Endothelial cell (in vitro differentiated cells): ENCODE results near the gene CT55. TPM values are rescaled to one million over a fixed set of nuclear protein-coding genes. Genes with fewer than 3 reads are reported as not detected.
"Not testable (repeated sequence)": the region's sequence is repeated elsewhere in the genome, so short reads cannot be mapped to it uniquely, and the experiment has no call there.

Experiments used
- DNase-seq: peaks from one replicate; pipeline ENCODE4 v3.0.0; 2021; ENCODE audit warnings: low spot score
- H3K27ac Mint-ChIP-seq: one replicate; pipeline ENCODE4 v1.8.0; 2021; ENCODE audit warnings: mixed read lengths, inconsistent platforms; ENCODE audit not compliant: unreplicated experiment
- H3K27me3 Mint-ChIP-seq: one replicate; pipeline ENCODE4 v1.8.0; 2021; ENCODE audit warnings: mild to moderate bottlenecking, moderate library complexity, mixed read lengths, inconsistent platforms; ENCODE audit not compliant: unreplicated experiment
- H3K36me3 Mint-ChIP-seq: one replicate; pipeline ENCODE4 v1.8.0; 2021; ENCODE audit warnings: mild to moderate bottlenecking, low read depth, mixed read lengths, inconsistent platforms; ENCODE audit not compliant: unreplicated experiment
- H3K4me1 Mint-ChIP-seq: one replicate; pipeline ENCODE4 v1.8.0; 2021; ENCODE audit warnings: mild to moderate bottlenecking, mixed read lengths, inconsistent platforms; ENCODE audit not compliant: unreplicated experiment
- H3K4me3 Mint-ChIP-seq: one replicate; pipeline ENCODE4 v1.8.0; 2021; ENCODE audit warnings: mild to moderate bottlenecking, mixed read lengths, inconsistent platforms; ENCODE audit not compliant: unreplicated experiment
- H3K9me3 Mint-ChIP-seq: one replicate; pipeline ENCODE4 v1.8.0; 2021; ENCODE audit warnings: mixed read lengths, inconsistent platforms; ENCODE audit not compliant: unreplicated experiment
- total RNA-seq: library from RNA; stranded (reverse); fragmentation: NEBNext Ultra II Directional; extraction: Animal tissue kit (Norgen Biotek cat#: 25700); gene quantifications from one replicate; pipeline ENCODE4 v1.2.1, GENCODE V29; 2021; ENCODE audit not compliant: unreplicated experiment
- TF ChIP-seq, protein P1 (sequence below): fragments of 200-600 bp; sonication (generic); IDR thresholded peaks from one replicate; pipeline ENCODE4 v1.5.0; 2021; ENCODE audit warnings: antibody characterized with exemption; ENCODE audit not compliant: unreplicated experiment

Gene CT55
- total RNA-seq, 1 donor from 2014 or later: 0.21 TPM

DNA sequence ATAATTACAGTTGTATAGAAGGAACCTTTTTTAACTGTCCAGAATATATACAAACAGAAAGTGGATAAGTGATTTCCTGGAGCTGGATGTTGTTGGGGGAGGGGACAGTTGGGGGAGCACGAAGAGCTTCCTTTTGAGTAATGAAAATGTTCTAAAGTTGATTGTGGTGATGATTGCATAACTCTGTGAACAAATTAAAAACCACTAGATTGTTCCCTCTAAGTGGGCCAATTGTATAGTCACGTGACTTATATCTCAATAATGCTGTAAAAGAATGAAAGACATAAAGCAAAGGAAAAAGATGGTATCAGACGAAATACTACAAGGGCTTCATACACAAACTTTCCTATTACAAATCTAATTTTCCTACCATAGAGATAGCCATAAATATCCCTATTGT is 2.7 kb downstream of the CT55 start:
- TF ChIP-seq, protein P1, sequence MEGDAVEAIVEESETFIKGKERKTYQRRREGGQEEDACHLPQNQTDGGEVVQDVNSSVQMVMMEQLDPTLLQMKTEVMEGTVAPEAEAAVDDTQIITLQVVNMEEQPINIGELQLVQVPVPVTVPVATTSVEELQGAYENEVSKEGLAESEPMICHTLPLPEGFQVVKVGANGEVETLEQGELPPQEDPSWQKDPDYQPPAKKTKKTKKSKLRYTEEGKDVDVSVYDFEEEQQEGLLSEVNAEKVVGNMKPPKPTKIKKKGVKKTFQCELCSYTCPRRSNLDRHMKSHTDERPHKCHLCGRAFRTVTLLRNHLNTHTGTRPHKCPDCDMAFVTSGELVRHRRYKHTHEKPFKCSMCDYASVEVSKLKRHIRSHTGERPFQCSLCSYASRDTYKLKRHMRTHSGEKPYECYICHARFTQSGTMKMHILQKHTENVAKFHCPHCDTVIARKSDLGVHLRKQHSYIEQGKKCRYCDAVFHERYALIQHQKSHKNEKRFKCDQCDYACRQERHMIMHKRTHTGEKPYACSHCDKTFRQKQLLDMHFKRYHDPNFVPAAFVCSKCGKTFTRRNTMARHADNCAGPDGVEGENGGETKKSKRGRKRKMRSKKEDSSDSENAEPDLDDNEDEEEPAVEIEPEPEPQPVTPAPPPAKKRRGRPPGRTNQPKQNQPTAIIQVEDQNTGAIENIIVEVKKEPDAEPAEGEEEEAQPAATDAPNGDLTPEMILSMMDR: no peak
- no peak for DNase-seq
- Mint-ChIP-seq H3K4me3 (no peak overlapping the region), H3K36me3 (no peaks in the 10 kb centered on the region), H3K9me3 (no peaks in the 10 kb centered on the region), H3K27me3 (no peaks in the 10 kb centered on the region), H3K4me1 (peaks cover 19% of the 10 kb centered on the region), H3K27ac (no peak overlapping the region)

DNA sequence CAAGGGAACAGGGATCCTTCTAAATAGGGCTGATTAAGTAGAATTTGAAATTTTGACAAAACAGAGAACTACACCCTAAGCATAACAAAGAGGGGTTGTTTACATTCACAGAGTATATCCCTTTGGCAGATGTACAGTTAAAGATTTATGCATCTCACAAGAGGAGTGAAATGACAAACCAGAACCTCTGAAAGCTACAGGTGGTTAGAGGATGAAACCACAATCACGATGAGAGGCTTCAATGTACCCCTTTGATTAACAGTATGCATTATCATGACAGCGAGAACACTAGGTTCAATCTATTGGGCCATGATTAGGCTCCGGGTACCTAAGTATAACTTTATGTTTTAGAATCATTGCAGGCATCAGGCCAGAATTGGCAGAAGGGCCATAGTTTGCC is 16.5 kb downstream of the CT55 start:
- not testable (repeated sequence) for H3K4me1 Mint-ChIP-seq, DNase-seq, H3K9me3 Mint-ChIP-seq, H3K4me3 Mint-ChIP-seq, H3K27ac Mint-ChIP-seq, H3K27me3 Mint-ChIP-seq, H3K36me3 Mint-ChIP-seq

DNA sequence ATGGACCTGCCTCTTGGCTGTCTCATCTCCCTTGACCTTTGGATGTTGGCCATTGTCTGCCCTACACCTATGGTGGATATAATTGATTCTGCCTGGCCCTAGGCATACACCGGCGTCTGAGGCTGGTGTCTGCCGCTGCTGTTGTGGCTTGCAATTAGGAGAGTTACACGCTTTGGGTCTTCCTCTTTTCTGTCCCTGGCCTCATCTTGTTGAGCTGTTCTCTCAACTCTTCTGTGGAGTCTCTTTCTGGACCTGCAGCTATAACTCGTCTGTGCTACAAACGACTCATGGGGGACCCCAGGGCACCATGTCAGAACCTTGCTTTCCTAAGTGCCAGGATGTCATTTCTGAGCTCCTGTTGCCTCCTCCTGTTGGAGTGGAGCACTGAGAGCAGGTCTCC is 45.1 kb downstream of the CT55 start:
- H3K4me1 Mint-ChIP-seq, H3K36me3 Mint-ChIP-seq, H3K27me3 Mint-ChIP-seq, H3K27ac Mint-ChIP-seq, H3K4me3 Mint-ChIP-seq, H3K9me3 Mint-ChIP-seq, DNase-seq: not testable (repeated sequence)

DNA sequence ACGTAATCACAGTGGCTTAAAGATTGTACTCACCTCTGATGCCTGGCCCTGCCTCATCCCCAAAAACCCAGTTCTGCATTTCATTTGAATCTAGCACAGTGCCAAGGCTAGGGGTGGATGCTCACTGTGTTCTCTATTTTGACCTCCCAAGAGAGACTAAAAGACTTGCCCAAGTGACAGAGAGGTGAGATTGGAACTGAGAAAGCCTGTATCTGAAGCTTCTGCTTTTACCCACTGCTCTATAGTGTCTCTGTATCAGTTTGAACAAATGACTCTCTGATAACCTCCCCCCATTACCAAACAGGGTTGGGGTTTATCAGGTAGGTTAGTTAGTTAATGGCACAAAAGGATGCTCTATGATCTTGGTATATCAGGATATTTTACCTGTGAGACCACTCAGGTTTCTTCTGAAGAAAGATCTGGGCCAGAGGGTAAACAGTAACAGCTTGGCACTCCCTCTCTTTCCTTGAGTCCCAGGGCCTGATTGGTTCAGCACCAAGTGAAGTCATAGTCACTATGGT is 51.1 kb downstream of the CT55 start, which contains the start of gene ETDB:
TSS of gene ETDB (minus strand) at position 471 of the 521 bp plus-strand sequence. CDS start 1,265 bp downstream, outside the sequence.
- not testable (repeated sequence) for H3K27ac Mint-ChIP-seq

DNA sequence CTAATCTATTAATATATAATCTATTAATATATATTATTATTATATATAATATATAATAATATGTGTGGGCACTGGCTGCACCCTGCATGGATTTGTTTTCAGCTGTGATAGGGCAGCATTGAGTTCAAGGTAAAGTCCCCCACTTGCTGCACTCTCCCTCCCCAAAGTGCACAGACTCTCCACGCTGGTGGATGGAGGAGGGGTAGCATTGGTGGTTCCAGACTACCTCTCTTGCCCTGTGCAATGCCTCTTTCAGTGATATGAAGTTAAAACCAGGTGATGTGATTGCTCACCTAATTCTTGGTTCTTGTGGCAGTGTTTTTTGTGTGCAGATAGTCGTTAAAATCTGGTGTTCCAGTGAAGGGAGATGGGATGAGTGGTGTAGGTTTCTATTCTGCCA is 55.1 kb downstream of the CT55 start:
- DNase-seq, H3K4me3 Mint-ChIP-seq, H3K9me3 Mint-ChIP-seq, H3K4me1 Mint-ChIP-seq, H3K27me3 Mint-ChIP-seq, H3K36me3 Mint-ChIP-seq, H3K27ac Mint-ChIP-seq: not testable (repeated sequence)

More for the DNA sequence above, 51.1 kb downstream of the CT55 start, which contains the start of gene ETDB:
- not testable (repeated sequence) for DNase-seq, H3K27me3 Mint-ChIP-seq, H3K9me3 Mint-ChIP-seq, H3K36me3 Mint-ChIP-seq, H3K4me3 Mint-ChIP-seq, H3K4me1 Mint-ChIP-seq

DNA sequence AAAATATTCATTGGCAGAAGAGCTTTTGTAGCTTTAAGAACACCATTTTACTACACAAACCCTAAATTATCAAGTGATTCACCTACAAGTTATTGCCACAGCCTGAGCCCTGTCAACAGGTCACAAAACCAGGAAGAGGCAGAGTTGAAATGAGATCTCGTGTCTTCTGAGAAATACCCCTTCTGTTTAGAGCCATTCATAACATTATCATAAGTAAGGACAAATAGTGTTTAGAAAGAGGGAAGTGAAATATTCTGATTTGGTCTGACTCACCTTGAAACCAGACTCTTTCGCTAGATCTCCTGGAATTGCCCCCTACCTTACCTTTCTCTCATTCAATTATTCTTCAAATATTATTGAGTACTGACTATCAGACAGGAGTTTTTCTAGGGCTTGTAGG is 56.8 kb downstream of the CT55 start:
- Mint-ChIP-seq H3K9me3 (no peaks in the 10 kb centered on the region), H3K36me3 (no peaks in the 10 kb centered on the region), H3K4me1 (peaks cover 3% of the 10 kb centered on the region), H3K27ac (no peak overlapping the region), H3K4me3 (no peak overlapping the region), H3K27me3 (no peaks in the 10 kb centered on the region)
- TF ChIP-seq, protein P1: no peak
- no peak for DNase-seq

DNA sequence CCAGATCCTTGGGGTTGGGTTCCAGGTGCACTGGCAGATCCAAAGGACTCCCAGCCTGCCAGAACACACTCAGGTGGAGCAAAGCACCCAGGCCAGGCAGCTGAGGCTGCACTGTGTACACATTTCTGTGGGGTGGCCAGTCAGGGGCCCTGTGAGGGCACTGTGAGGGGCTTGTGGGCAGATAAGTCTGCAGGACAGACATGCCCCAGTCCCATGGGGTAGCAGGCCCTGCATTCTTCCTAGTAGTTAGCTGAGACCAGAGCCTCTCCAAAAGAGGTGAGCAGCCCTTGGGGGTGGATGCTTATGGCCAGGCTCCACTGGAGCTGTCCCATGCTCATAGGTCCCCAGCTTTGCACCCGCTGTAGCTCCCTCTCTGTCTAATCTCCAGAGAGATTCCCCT is 58.5 kb downstream of the CT55 start:
- Mint-ChIP-seq H3K27me3 (no peaks in the 10 kb centered on the region), H3K9me3 (no peaks in the 10 kb centered on the region), H3K27ac (no peak overlapping the region), H3K4me3 (no peak overlapping the region), H3K36me3 (no peaks in the 10 kb centered on the region), H3K4me1 (peaks cover 3% of the 10 kb centered on the region)
- no peak for DNase-seq
- TF ChIP-seq, protein P1: no peak
